DND-41 (cell line): ENCODE measurements around the gene SOWAHC.
"Not testable (repeated sequence)": the region's sequence is repeated elsewhere in the genome, so short reads cannot be mapped to it uniquely, and the experiment has no call there.

Experiments used
- ATAC-seq: fragments of 200-7000 bp; cut with Tn5 transposase; 3 replicates; pipeline ENCODE4 v1.9.1; 2021; ENCODE audit warnings: low read depth; ENCODE audit not compliant: insufficient read depth
- DNase-seq: peaks from one replicate; pipeline ENCODE4 v3.0.0-alpha.2; 2020
- H2AFZ ChIP-seq: 2 replicates; pipeline ENCODE4 v1.6.0; 2012; ENCODE audit warnings: low read depth, low read length
- H3K27ac ChIP-seq: 2 replicates; pipeline ENCODE4 v1.5.1; 2012; ENCODE audit warnings: low read length, inconsistent platforms
- H3K27me3 ChIP-seq: fragments of 200-600 bp; sonication (generic); 2 replicates; pipeline ENCODE4 v1.6.0; 2012; ENCODE audit warnings: low read length, mild to moderate bottlenecking, inconsistent platforms; ENCODE audit not compliant: insufficient read depth, poor library complexity
- H3K36me3 ChIP-seq: 2 replicates; pipeline ENCODE4 v1.5.1; 2012; ENCODE audit warnings: low read length, inconsistent platforms; ENCODE audit not compliant: insufficient read depth
- H3K4me1 ChIP-seq: 2 replicates; pipeline ENCODE4 v1.5.1; 2012; ENCODE audit warnings: mild to moderate bottlenecking, low read length; ENCODE audit not compliant: insufficient read depth
- H3K4me2 ChIP-seq: 2 replicates; pipeline ENCODE4 v1.6.0; 2012; ENCODE audit warnings: mild to moderate bottlenecking, moderate library complexity, low read length, inconsistent platforms; ENCODE audit not compliant: insufficient read depth
- H3K4me3 ChIP-seq, 2 experiments: fragments of 200-600 bp in 1 of 2; shearing (Covaris generic) in 1 of 2; 2 replicates each; pipeline ENCODE4 v1.5.1; 2012 to 2016; ENCODE audit warnings: inconsistent platforms in 2 of 2, low read length in 2 of 2, mild to moderate bottlenecking in 2 of 2, low read depth in 1 of 2, moderate library complexity in 1 of 2
- H3K79me2 ChIP-seq: 2 replicates; pipeline ENCODE4 v1.6.0; 2012; ENCODE audit warnings: low read length, inconsistent platforms; ENCODE audit not compliant: insufficient read depth
- H3K9ac ChIP-seq: 2 replicates; pipeline ENCODE4 v1.6.0; 2012; ENCODE audit warnings: low read depth, mild to moderate bottlenecking, inconsistent platforms, low read length, moderate library complexity
- H3K9me3 ChIP-seq: 2 replicates; pipeline ENCODE4 v1.5.1; 2012; ENCODE audit warnings: low read length, moderate library complexity, mild to moderate bottlenecking, inconsistent platforms; ENCODE audit not compliant: insufficient read depth, severe bottlenecking
- H4K20me1 ChIP-seq: 2 replicates; pipeline ENCODE4 v1.6.0; 2012; ENCODE audit warnings: low read length; ENCODE audit not compliant: insufficient read depth
- CTCF ChIP-seq: IDR thresholded peaks from 2 replicates; pipeline ENCODE4 v1.5.1; 2012; ENCODE audit warnings: borderline replicate concordance, low read length, moderate library complexity, mild to moderate bottlenecking; ENCODE audit not compliant: poor library complexity, severe bottlenecking; ENCODE audit errors: extremely low read depth
- EZH2 ChIP-seq: IDR thresholded peaks from 3 replicates; pipeline ENCODE4 v1.6.1; 2012; ENCODE audit warnings: borderline replicate concordance, low read depth, mild to moderate bottlenecking, moderate library complexity, low read length, inconsistent platforms; ENCODE audit not compliant: severe bottlenecking

SOWAHC gene

GRCh38 chr2:109637749-109638570 lies 23.8 kb downstream of the SOWAHC start:
- Histone ChIP-seq H3K4me3 (no peak overlapping the region), H4K20me1 (no peaks in the 10 kb centered on the region), H3K9ac (no peak overlapping the region), H3K4me1 (no peaks in the 10 kb centered on the region), H3K27me3 (no peaks in the 10 kb centered on the region), H3K27ac (no peak overlapping the region), H3K9me3 (no peaks in the 10 kb centered on the region), H2AFZ (no peak overlapping the region), H3K79me2 (no peaks in the 10 kb centered on the region), H3K36me3 (no peaks in the 10 kb centered on the region), H3K4me2 (no peak overlapping the region)
- DNase-seq (no peak), ATAC-seq (no peak)
- no peak for TF ChIP-seq EZH2
- TF ChIP-seq CTCF: no peak

GRCh38 chr2:109638795-109639194 lies 24.6 kb downstream of the SOWAHC start:
- Histone ChIP-seq H3K27ac (no peak overlapping the region), H3K4me3 (no peak overlapping the region), H3K27me3 (no peaks in the 10 kb centered on the region), H3K9me3 (no peaks in the 10 kb centered on the region), H3K79me2 (no peaks in the 10 kb centered on the region), H2AFZ (no peak overlapping the region), H3K36me3 (no peaks in the 10 kb centered on the region), H4K20me1 (no peaks in the 10 kb centered on the region), H3K4me1 (no peaks in the 10 kb centered on the region), H3K9ac (no peak overlapping the region), H3K4me2 (no peak overlapping the region)
- TF ChIP-seq EZH2: no peak
- TF ChIP-seq CTCF: no peak
- no peak for DNase-seq
- no peak for ATAC-seq

GRCh38 chr2:109640000-109640399 lies 25.8 kb downstream of the SOWAHC start:
- not testable (repeated sequence) for H3K4me3 ChIP-seq, H3K79me2 ChIP-seq, H3K9me3 ChIP-seq, H4K20me1 ChIP-seq, DNase-seq, H3K36me3 ChIP-seq, H3K27ac ChIP-seq, ATAC-seq, H3K4me2 ChIP-seq, H3K4me1 ChIP-seq, H3K9ac ChIP-seq, H3K27me3 ChIP-seq, H2AFZ ChIP-seq

- DNase-seq: no peak
Observed at GRCh38 chr2:109644571-109645275, 30.6 kb downstream of the SOWAHC start.

More at GRCh38 chr2:109644571-109645275, 30.6 kb downstream of the SOWAHC start:
- no peaks in the 10 kb centered on the region for H3K36me3 ChIP-seq
- H3K27ac ChIP-seq: no peak overlapping the region
- no peaks in the 10 kb centered on the region for H3K79me2 ChIP-seq
- H3K9ac ChIP-seq: no peak overlapping the region
- H3K4me3 ChIP-seq: no peak overlapping the region
- H3K9me3 ChIP-seq: no peaks in the 10 kb centered on the region
- TF ChIP-seq CTCF (no peak), EZH2 (no peak)
- no peak for ATAC-seq
- peaks cover 6% of the 10 kb centered on the region for H3K27me3 ChIP-seq
- no peaks in the 10 kb centered on the region for H3K4me1 ChIP-seq
- no peaks in the 10 kb centered on the region; the same call in 1 of the 2 replicates for H4K20me1 ChIP-seq
- no peak overlapping the region for H3K4me2 ChIP-seq
- H2AFZ ChIP-seq: no peak overlapping the region
